ENCODE results near the gene GABBR2. TPM values are rescaled to one million over a fixed set of nuclear protein-coding genes. Genes with fewer than 3 reads are reported as not detected.

Gene GABBR2
- total RNA-seq, 2 donors from 2014 or later: 1.2 to 1.3 TPM

DNA sequence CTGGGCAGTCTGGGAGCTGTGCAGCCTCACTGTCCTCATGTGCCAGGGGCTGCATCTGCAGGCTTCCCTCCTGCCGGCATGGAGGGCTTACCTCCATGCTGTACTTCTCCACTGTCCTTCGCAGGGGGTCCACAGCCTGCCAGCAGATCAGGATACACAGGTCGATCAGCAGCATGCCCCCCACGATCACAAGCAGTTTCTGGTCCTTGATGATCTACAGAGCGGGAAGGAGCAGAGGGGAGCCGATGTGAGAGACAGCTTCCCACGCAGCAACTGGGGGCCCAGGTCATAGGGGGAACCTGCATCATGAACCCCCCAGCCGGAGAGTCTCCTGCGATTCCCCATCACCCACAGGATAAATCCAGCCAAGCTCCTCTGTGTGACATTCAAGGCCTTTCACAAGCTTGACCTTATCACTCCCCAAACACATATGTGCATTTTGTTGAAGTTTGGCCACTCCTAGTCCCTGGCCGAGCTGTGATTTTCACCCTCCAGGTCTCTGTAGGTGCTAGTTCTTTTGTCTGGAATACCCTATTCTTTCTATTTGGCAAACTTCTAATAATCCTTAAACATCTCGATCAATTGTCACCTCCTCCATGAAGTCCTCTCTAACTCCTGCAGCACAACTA, 346.0 kb downstream of the GABBR2 start:
- Mint-ChIP-seq H3K27ac (no peak overlapping the region), H3K4me1 (peaks cover 17% of the 10 kb centered on the region), H3K27me3 (ENCODE audit: insufficient read depth) (no peaks in the 10 kb centered on the region), H3K9me3 (peaks cover 24% of the 10 kb centered on the region), H3K4me3 (no peak overlapping the region), H3K36me3 (ENCODE audit: low read depth) (peaks cover 4% of the 10 kb centered on the region)
- Histone ChIP-seq H3K27ac (ENCODE audit: low read depth, low read length) (no peak overlapping the region), H3K9ac (ENCODE audit: extremely low read depth, low read length, poor library complexity, severe bottlenecking) (no peak overlapping the region), H3K4me3 (ENCODE audit: low read length) (no peak overlapping the region), H3K36me3 (ENCODE audit: control insufficient read depth, insufficient read depth, low read length) (no peaks in the 10 kb centered on the region), H3K9me3 (ENCODE audit: control insufficient read depth, low read length) (peaks cover 25% of the 10 kb centered on the region), H3K27me3 (ENCODE audit: control insufficient read depth, insufficient read depth, low read length, poor library complexity, severe bottlenecking) (no peaks in the 10 kb centered on the region), H3K4me1 (ENCODE audit: control insufficient read depth, insufficient read depth, low read length) (no peaks in the 10 kb centered on the region)
- no peak for DNase-seq
- TF ChIP-seq, protein P1, sequence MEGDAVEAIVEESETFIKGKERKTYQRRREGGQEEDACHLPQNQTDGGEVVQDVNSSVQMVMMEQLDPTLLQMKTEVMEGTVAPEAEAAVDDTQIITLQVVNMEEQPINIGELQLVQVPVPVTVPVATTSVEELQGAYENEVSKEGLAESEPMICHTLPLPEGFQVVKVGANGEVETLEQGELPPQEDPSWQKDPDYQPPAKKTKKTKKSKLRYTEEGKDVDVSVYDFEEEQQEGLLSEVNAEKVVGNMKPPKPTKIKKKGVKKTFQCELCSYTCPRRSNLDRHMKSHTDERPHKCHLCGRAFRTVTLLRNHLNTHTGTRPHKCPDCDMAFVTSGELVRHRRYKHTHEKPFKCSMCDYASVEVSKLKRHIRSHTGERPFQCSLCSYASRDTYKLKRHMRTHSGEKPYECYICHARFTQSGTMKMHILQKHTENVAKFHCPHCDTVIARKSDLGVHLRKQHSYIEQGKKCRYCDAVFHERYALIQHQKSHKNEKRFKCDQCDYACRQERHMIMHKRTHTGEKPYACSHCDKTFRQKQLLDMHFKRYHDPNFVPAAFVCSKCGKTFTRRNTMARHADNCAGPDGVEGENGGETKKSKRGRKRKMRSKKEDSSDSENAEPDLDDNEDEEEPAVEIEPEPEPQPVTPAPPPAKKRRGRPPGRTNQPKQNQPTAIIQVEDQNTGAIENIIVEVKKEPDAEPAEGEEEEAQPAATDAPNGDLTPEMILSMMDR (conservative IDR thresholded peaks at IDR 0.05): no peak
- WGBS, 2 experiments (ENCODE audit: insufficient coverage in 1 of 2, insufficient read length in 1 of 2): 81 to 85% methylated on average over 4 to 11 of the region's 11 CpGs

DNA sequence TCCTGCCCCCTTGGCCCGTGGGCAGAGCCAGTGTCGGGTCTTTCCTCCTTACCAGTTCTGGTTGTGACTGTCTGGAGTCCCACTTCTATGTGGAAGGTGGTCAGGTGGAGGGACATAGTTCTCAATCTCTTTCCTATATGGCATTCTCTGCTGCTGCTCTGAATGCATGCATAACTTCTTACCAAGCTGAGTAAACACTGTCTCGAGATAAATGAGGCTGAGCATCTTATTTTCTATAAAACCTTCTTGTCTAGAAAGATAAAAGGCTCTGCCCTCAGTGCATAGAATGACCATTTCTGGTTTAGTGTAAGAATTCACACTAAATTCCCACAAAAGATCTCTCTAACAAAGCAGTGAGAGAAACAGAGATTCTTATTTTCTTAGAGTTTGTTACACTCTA, 347.1 kb downstream of the GABBR2 start:
- H3K4me3 Mint-ChIP-seq: no peak overlapping the region
- peaks cover 4% of the 10 kb centered on the region for H3K36me3 Mint-ChIP-seq (ENCODE audit: low read depth)
- H3K27me3 Mint-ChIP-seq (ENCODE audit: insufficient read depth): no peaks in the 10 kb centered on the region
- no peak overlapping the region for H3K9ac ChIP-seq (ENCODE audit: extremely low read depth, low read length, poor library complexity, severe bottlenecking)
- no peaks in the 10 kb centered on the region for H3K36me3 ChIP-seq (ENCODE audit: control insufficient read depth, insufficient read depth, low read length)
- peaks cover 23% of the 10 kb centered on the region for H3K9me3 Mint-ChIP-seq
- H3K4me1 Mint-ChIP-seq: peaks cover 17% of the 10 kb centered on the region
- 65 to 90% methylated on average over 2 to 3 of the region's 3 CpGs for WGBS, 2 experiments (ENCODE audit: insufficient coverage in 1 of 2, insufficient read length in 1 of 2)
- H3K27me3 ChIP-seq (ENCODE audit: control insufficient read depth, insufficient read depth, low read length, poor library complexity, severe bottlenecking): no peaks in the 10 kb centered on the region
- no peak overlapping the region for H3K27ac Mint-ChIP-seq
- no peak overlapping the region for H3K4me3 ChIP-seq (ENCODE audit: low read length)
- DNase-seq: no peak
- TF ChIP-seq, protein P1 (conservative IDR thresholded peaks at IDR 0.05): no peak
- H3K4me1 ChIP-seq (ENCODE audit: control insufficient read depth, insufficient read depth, low read length): no peaks in the 10 kb centered on the region
- H3K27ac ChIP-seq (ENCODE audit: low read depth, low read length): no peak overlapping the region
- peaks cover 22% of the 10 kb centered on the region for H3K9me3 ChIP-seq (ENCODE audit: control insufficient read depth, low read length)

DNA sequence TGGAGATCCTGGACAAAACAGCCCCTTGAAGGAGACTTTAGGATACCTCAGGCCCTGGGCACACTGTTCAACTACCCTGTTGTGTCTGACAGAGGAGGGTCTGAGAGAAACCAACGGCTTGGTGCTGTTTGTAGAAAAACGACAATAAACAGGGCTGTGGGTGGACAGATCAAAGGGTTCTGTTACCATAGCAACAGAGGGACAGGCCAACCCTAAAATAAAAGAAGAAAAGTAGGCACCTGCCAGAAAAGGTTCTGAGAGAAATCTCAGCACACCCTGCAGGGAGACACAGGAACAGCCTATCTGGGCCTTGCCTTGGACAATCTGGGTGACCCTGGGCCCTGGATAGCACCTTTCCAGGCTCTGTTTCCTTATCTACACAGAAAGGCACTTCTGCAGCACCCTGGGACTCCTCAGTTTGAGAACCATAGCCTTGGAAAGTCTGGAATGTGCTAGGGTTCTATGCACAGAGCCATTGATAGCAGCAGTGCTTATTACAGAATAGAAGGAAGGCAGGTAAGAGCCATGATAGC, 348.5 kb downstream of the GABBR2 start:
- peaks cover 8% of the 10 kb centered on the region for H3K9me3 ChIP-seq (ENCODE audit: control insufficient read depth, low read length)
- DNase-seq: no peak
- no peak overlapping the region for H3K4me3 Mint-ChIP-seq
- no peaks in the 10 kb centered on the region for H3K4me1 ChIP-seq (ENCODE audit: control insufficient read depth, insufficient read depth, low read length)
- peaks cover 16% of the 10 kb centered on the region for H3K9me3 Mint-ChIP-seq
- peaks cover 3% of the 10 kb centered on the region for H3K36me3 Mint-ChIP-seq (ENCODE audit: low read depth)
- no peaks in the 10 kb centered on the region for H3K27me3 Mint-ChIP-seq (ENCODE audit: insufficient read depth)
- no peak overlapping the region for H3K4me3 ChIP-seq (ENCODE audit: low read length)
- H3K4me1 Mint-ChIP-seq: peaks cover 17% of the 10 kb centered on the region
- H3K9ac ChIP-seq (ENCODE audit: extremely low read depth, low read length, poor library complexity, severe bottlenecking): no peak overlapping the region
- TF ChIP-seq, protein P1 (conservative IDR thresholded peaks at IDR 0.05): no peak
- H3K27me3 ChIP-seq (ENCODE audit: control insufficient read depth, insufficient read depth, low read length, poor library complexity, severe bottlenecking): no peaks in the 10 kb centered on the region
- H3K27ac ChIP-seq (ENCODE audit: low read depth, low read length): no peak overlapping the region
- 85% methylated on average over 2 of the region's 2 CpGs; no CpG with 5 or more reads in 1 of the 2 experiments for WGBS, 2 experiments (ENCODE audit: insufficient coverage in 1 of 2, insufficient read length in 1 of 2)
- H3K27ac Mint-ChIP-seq: no peak overlapping the region
- H3K36me3 ChIP-seq (ENCODE audit: control insufficient read depth, insufficient read depth, low read length): no peaks in the 10 kb centered on the region
